Suprapubic skin (tissue), 3 donors: ENCODE results near the gene AGAP9.
"Not testable (repeated sequence)": the region's sequence is repeated elsewhere in the genome, so short reads cannot be mapped to it uniquely, and the experiment has no call there.

Experiments used
- EP300 ChIP-seq: sonication (generic); formaldehyde crosslinking; IDR thresholded peaks from one replicate; pipeline ENCODE4 v1.6.1; 2017; ENCODE audit warnings: antibody characterized with exemption
- POLR2A ChIP-seq, 2 donors: fragments of 450-650 bp; IDR thresholded peaks; one replicate each; pipeline ENCODE4 v1.6.1; 2017; ENCODE audit warnings: antibody characterized with exemption in 2 of 2, mild to moderate bottlenecking in 2 of 2, moderate library complexity in 2 of 2
- TF ChIP-seq, protein P1 (sequence below), 2 donors: fragments of 200-600 bp in 1 of 2; fragments of 450-650 bp in 1 of 2; sonication (generic) in 1 of 2; IDR thresholded peaks; one replicate each; pipeline ENCODE4 v1.5.1; 2016 to 2019; ENCODE audit warnings: antibody characterized with exemption in 2 of 2, mild to moderate bottlenecking in 1 of 2, moderate library complexity in 1 of 2

DNA sequence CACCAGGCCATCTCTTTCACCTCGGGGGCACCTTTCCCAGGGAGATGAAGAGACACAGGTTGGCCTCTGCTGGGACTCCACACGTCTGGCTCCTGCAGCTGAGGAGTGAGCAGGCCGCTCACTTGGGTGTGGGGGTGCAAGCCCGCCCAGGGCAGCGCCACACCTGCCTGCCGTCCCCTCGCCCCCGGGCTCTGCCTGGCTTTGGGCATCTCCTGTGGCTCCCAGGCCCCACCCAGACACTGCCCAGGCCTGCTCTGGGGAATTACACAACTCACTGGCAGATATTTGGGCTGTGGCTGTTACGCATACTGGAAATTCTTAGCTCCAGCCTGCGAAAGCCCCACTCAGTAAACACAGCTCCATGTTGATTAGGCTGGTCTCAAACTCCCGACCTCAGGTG is 39.5 kb downstream of the AGAP9 start, which contains the start of gene ANXA8:
- TF ChIP-seq, protein P1, sequence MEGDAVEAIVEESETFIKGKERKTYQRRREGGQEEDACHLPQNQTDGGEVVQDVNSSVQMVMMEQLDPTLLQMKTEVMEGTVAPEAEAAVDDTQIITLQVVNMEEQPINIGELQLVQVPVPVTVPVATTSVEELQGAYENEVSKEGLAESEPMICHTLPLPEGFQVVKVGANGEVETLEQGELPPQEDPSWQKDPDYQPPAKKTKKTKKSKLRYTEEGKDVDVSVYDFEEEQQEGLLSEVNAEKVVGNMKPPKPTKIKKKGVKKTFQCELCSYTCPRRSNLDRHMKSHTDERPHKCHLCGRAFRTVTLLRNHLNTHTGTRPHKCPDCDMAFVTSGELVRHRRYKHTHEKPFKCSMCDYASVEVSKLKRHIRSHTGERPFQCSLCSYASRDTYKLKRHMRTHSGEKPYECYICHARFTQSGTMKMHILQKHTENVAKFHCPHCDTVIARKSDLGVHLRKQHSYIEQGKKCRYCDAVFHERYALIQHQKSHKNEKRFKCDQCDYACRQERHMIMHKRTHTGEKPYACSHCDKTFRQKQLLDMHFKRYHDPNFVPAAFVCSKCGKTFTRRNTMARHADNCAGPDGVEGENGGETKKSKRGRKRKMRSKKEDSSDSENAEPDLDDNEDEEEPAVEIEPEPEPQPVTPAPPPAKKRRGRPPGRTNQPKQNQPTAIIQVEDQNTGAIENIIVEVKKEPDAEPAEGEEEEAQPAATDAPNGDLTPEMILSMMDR (IDR thresholded peaks at IDR 0.05) = not testable (repeated sequence)
- not testable (repeated sequence) for TF ChIP-seq EP300; POLR2A (IDR thresholded peaks at IDR 0.05)
